H1 (cell line): ENCODE measurements around the gene KLHL40. TPM values are rescaled to one million over a fixed set of nuclear protein-coding genes. Genes with fewer than 3 reads are reported as not detected.

Source experiments
- ASH2L ChIP-seq: fragments of 200-600, 300-600 bp; sonication (generic); IDR thresholded peaks from one replicate; pipeline ENCODE4 v1.7.1; 2017; ENCODE audit warnings: low read length
- CTCF ChIP-seq, 3 experiments: IDR thresholded peaks; 1 replicate in 2 of 3; 2 replicates in 1 of 3; pipeline versions ENCODE4 v1.5.1 to v1.6.1; 2011; ENCODE audit warnings: low read length in 3 of 3, mild to moderate bottlenecking in 3 of 3, inconsistent platforms in 2 of 3, low read depth in 1 of 3, moderate library complexity in 1 of 3; ENCODE audit not compliant: insufficient read depth in 1 of 3; ENCODE audit errors: control extremely low read depth in 1 of 3
- JUND ChIP-seq: IDR thresholded peaks from 2 replicates; pipeline ENCODE4 v1.6.1; 2011; ENCODE audit warnings: mild to moderate bottlenecking, improper control_type of control experiment, low read length
- polyA plus RNA-seq, 7 experiments: library from polyadenylated mRNA; depleted of rRNA in 3 of 7; stranded (reverse) in 5 of 7; unstranded in 2 of 7; fragments of >200 nt in 5 of 7; fragments of 200-250 nt in 2 of 7; gene quantifications; 1 replicate in 5 of 7; 2 replicates in 1 of 7; 4 replicates in 1 of 7; pipeline versions ENCODE4 v1.2.1 to v1.2.3, GENCODE V29; 2011 to 2013; ENCODE audit warnings: missing spikeins in 2 of 7, mixed read lengths in 2 of 7
- total RNA-seq: library from RNA; stranded (reverse); fragmentation: NEBNext Ultra II Directional; extraction: Animal tissue kit (Norgen Biotek cat#: 25700); gene quantifications from 2 replicates; pipeline ENCODE4 v1.2.1, GENCODE V29; 2021

Gene KLHL40
- total and polyA plus RNA-seq, 2 of the 8 experiments (the other 6 are each of a cell fraction or from before 2014, with no cell fraction given): 0.02 TPM; not detected in 1

- TF ChIP-seq CTCF (IDR thresholded peaks at IDR 0.05; ENCODE audit: control extremely low read depth in 1 of 3, insufficient read depth in 1 of 3, low read depth in 1 of 3, low read length in 3 of 3) (no peak), JUND (no peak), ASH2L (no peak)
Observed at GRCh38 chr3:42707620-42708355, 22.5 kb downstream of the KLHL40 start (continued).
